Esophagus muscularis mucosa (tissue), 4 donors: Measurements from ENCODE around the gene CORIN. TPM values are rescaled to one million over a fixed set of nuclear protein-coding genes. Genes with fewer than 3 reads are reported as not detected.
A peak's percentile ranks its signal among the peaks of the same experiment; 100 is the strongest.

Experiments
- DNase-seq: peaks from one replicate; pipeline ENCODE4 v3.0.0-alpha.2; 2017; ENCODE audit errors: extremely low spot score
- H3K27ac ChIP-seq, 4 donors: fragments of 200-600 bp; sonication (generic); replicated peaks in 1 of 4; 1 replicate in 3 of 4; 2 replicates in 1 of 4; pipeline ENCODE4 v1.5.1; 2016 to 2019; ENCODE audit warnings: mild to moderate bottlenecking in 1 of 4
- H3K27me3 ChIP-seq, 4 donors: fragments of 200-600 bp; sonication (generic); one replicate each; pipeline versions ENCODE4 v1.5.1 to v1.6.0; 2016 to 2019
- H3K36me3 ChIP-seq, 4 donors: fragments of 200-600 bp; sonication (generic); one replicate each; pipeline ENCODE4 v1.5.1; 2016 to 2019
- H3K4me1 ChIP-seq, 4 donors: fragments of 200-600 bp; sonication (generic); one replicate each; pipeline ENCODE4 v1.5.1; 2016 to 2019
- H3K4me3 ChIP-seq, 4 donors: fragments of 200-600 bp; sonication (generic); 1 replicate in 2 of 4; 2 replicates in 2 of 4; pipeline ENCODE4 v1.5.1; 2016 to 2019; ENCODE audit warnings: mild to moderate bottlenecking in 4 of 4, moderate library complexity in 1 of 4
- H3K9me3 ChIP-seq, 4 donors: fragments of 200-600 bp; sonication (generic); 1 replicate in 3 of 4; 2 replicates in 1 of 4; pipeline ENCODE4 v1.5.1; 2016 to 2019
- EP300 ChIP-seq: sonication (generic); formaldehyde crosslinking; IDR thresholded peaks from one replicate; pipeline ENCODE4 v1.6.1; 2017; ENCODE audit warnings: antibody characterized with exemption
- POLR2A ChIP-seq: fragments of 450-650 bp; IDR thresholded peaks from one replicate; pipeline ENCODE4 v1.6.1; 2017; ENCODE audit warnings: antibody characterized with exemption, moderate library complexity, mild to moderate bottlenecking, low read depth
- POLR2AphosphoS5 ChIP-seq, 2 donors: sonication (generic); formaldehyde crosslinking; IDR thresholded peaks; one replicate each; pipeline ENCODE4 v1.6.1; 2017; ENCODE audit warnings: antibody characterized with exemption in 2 of 2
- WGBS: methylation state at CpG from one replicate; pipeline ENCODE4 v1.1.5; 2018; 5-methylcytosine and 5-hydroxymethylcytosine counted together
- intact Hi-C: fragments of 100-400 bp; cut with DNase I; formaldehyde crosslinking; loops from one replicate; pipeline ENCODE4 v1.15.1; 2023
- total RNA-seq, 4 donors: library from RNA; depleted of rRNA; stranded (reverse); fragments of >200 nt; gene quantifications; one replicate each; pipeline versions ENCODE4 v1.1.0 to v1.2.1, GENCODE V29; 2016
- TF ChIP-seq, protein P1 (sequence below), 3 experiments: fragments of 200-600 bp in 2 of 3; fragments of 450-650 bp in 1 of 3; sonication (generic) in 2 of 3; IDR thresholded peaks; one replicate each; pipeline ENCODE4 v1.5.1; 2017 to 2019; ENCODE audit warnings: antibody characterized with exemption in 3 of 3, mild to moderate bottlenecking in 2 of 3, moderate library complexity in 1 of 3

The CORIN gene
- total RNA-seq, 4 donors from 2014 or later = 1.2 to 4.8 (median 2.8) TPM

DNA sequence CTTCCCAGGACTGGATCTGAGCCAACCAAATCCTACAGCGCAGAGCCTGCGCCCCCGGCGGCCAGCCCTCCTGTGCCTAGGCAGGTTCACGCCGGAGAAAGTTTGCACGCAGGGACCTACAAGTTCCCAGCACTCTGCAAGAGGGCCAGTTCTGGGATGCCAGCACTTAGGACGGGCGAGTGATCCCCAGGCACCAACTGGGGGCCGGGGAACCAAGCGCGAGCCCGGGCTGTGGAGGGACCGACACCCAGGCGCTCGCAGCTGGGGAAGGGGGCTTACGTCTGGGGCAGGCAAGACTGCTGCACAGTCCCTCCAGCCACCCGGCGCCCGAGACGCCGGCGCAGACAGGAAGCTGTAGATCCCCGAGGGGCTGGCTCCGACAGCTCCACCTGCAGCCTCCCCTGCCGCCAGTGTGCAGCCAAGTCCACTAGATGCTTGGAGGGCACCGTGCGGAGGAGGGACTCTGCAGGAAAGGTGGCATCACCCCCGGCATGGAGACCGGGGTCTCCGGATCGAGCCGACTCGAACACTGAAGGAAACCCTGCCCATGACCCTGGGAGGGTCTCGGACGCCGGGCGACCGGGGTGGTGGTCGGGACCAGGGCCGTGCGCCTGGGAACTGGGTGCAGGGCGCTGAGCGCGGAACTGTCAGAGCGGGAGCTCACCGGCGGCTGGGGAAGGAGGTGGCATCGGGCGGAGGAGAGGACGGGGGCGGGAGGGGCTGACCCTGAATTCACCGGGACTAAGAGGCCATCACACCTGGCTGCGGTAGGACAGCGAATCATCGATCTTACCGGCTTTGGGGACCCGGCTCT, 566 bp downstream of the CORIN start:
- Histone ChIP-seq H3K36me3 (no peaks in the 10 kb centered on the region), H3K4me3 (peak overlapping the region; percentile 53 to 64 (median 58)), H3K4me1 (peaks cover 13 to 30% (median 29%) of the 10 kb centered on the region in 4 donors), H3K27ac (peak overlapping the region in 1 of 4 donors; percentile 8), H3K27me3 (no peaks in the 10 kb centered on the region), H3K9me3 (no peaks in the 10 kb centered on the region)
- intact Hi-C loops = loop anchor here (5.0 kb wide), 1 partner anchor 135 kb away; no protein-coding TSS in a partner anchor
- no peak for DNase-seq
- 2% methylated on average over 21 of the region's 58 CpGs for WGBS
- TF ChIP-seq, protein P1, sequence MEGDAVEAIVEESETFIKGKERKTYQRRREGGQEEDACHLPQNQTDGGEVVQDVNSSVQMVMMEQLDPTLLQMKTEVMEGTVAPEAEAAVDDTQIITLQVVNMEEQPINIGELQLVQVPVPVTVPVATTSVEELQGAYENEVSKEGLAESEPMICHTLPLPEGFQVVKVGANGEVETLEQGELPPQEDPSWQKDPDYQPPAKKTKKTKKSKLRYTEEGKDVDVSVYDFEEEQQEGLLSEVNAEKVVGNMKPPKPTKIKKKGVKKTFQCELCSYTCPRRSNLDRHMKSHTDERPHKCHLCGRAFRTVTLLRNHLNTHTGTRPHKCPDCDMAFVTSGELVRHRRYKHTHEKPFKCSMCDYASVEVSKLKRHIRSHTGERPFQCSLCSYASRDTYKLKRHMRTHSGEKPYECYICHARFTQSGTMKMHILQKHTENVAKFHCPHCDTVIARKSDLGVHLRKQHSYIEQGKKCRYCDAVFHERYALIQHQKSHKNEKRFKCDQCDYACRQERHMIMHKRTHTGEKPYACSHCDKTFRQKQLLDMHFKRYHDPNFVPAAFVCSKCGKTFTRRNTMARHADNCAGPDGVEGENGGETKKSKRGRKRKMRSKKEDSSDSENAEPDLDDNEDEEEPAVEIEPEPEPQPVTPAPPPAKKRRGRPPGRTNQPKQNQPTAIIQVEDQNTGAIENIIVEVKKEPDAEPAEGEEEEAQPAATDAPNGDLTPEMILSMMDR (IDR thresholded peaks at IDR 0.05) = no peak
- no peak for TF ChIP-seq EP300
- no peak for TF ChIP-seq POLR2AphosphoS5 (IDR thresholded peaks at IDR 0.05)
- TF ChIP-seq POLR2A = no peak

DNA sequence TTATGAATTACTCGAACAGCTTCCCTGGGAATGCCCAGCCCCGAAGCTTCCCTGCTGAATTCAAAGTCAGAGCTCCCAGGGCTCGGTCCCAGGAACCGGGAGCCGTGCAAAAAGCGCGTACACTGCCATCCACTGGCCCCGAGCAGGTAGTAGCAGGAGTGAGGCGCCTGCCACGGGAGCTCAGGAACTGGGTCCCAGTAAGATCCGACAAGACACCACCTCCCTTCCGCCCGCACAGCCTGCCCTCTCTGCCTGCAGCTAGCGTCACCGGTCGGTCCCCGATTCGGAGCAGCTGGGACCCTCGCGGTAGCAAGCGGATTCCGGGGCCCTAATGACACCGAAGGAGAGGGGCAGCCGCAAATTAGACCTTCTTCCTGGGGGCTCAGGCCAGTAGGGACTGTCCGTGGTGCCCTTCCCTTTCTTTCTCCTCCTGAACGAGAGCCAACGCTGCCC, 1.2 kb downstream of the CORIN start:
- peak; percentile 93 for DNase-seq
- Histone ChIP-seq H3K27ac (peak overlapping the region in 1 of 4 donors; percentile 8), H3K4me3 (peak overlapping the region; percentile 53 to 64 (median 58)), H3K36me3 (no peaks in the 10 kb centered on the region), H3K4me1 (peaks cover 13 to 30% (median 28%) of the 10 kb centered on the region in 4 donors), H3K27me3 (no peaks in the 10 kb centered on the region), H3K9me3 (no peaks in the 10 kb centered on the region)
- WGBS = 0% methylated on average over 9 of the region's 27 CpGs
- intact Hi-C loops = loop anchor here (5.0 kb wide), 1 partner anchor 134 kb away; no protein-coding TSS in a partner anchor
- TF ChIP-seq EP300 (no peak), POLR2AphosphoS5 (IDR thresholded peaks at IDR 0.05) (peak in 1 of 2 donors; percentile 38)
- TF ChIP-seq, protein P1 (IDR thresholded peaks at IDR 0.05) = peak; percentile 53 to 77 (median 59)

DNA sequence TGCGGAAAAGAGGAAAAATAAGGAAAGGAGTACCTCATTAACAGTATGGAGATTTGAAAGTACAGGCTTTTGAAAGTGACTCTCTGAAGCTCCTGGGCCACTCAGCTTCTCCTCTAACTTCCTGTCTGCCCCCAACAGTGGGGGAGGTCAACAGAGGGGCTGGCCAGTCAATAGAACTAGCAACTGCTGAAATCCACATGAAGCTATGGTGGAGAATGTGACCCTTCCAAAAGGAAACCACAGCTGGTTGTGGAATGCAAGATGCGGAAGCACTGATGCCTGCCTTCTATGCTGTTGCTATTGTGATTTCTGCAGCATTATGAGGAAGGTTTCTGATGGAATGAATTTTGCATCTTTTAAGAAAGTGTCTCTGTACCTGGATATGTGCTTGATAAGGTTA, 2.4 kb downstream of the CORIN start:
- H3K27me3 ChIP-seq = no peaks in the 10 kb centered on the region
- no peak overlapping the region for H3K27ac ChIP-seq
- no peak for DNase-seq
- peaks cover 13 to 30% (median 28%) of the 10 kb centered on the region in 4 donors for H3K4me1 ChIP-seq
- no peaks in the 10 kb centered on the region for H3K36me3 ChIP-seq
- intact Hi-C loops = loop anchor here (5.0 kb wide), 1 partner anchor 133 kb away; no protein-coding TSS in a partner anchor
- 69% methylated on average over 2 of the region's 2 CpGs for WGBS
- TF ChIP-seq, protein P1 (IDR thresholded peaks at IDR 0.05) = no peak
- no peak for TF ChIP-seq POLR2AphosphoS5 (IDR thresholded peaks at IDR 0.05)
- TF ChIP-seq POLR2A = no peak
- no peaks in the 10 kb centered on the region for H3K9me3 ChIP-seq
- H3K4me3 ChIP-seq = no peak overlapping the region

DNA sequence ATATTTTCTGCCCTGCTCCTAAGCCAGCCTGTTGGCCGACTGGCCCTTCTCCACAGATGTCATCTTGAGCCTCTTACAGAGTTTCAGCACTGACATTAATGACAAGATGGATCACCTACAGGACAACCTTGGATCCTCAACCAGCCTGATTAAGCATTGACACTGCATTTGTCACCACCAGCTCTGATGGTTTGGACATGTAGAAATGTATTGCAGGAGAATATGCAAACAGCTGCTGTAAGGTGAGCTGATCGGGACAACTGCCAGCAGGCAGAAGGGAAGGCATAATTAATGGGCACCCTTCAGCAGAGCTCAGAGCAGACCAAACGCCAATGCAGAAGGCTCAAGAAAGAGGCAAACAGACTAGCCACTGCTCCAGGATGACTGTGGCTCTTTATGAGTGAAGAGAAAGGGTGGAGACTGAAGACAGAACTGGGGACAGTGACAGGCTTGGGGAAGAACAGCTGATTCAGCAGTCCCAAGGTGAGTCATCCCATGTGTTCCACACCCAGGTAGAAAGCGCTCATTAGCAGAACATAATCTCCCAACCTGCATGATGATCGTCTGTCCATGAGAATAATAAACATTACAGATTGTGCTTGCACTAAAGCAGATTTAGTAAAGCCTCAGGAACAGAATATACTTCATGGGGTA, 6.7 kb downstream of the CORIN start:
- TF ChIP-seq POLR2A (no peak), POLR2AphosphoS5 (IDR thresholded peaks at IDR 0.05) (no peak), EP300 (no peak)
- TF ChIP-seq, protein P1 (IDR thresholded peaks at IDR 0.05) = no peak
- Histone ChIP-seq H3K9me3 (no peaks in the 10 kb centered on the region), H3K4me1 (peaks cover 8 to 12% (median 10%) of the 10 kb centered on the region in 4 donors), H3K4me3 (no peak overlapping the region), H3K36me3 (no peaks in the 10 kb centered on the region), H3K27me3 (no peaks in the 10 kb centered on the region), H3K27ac (no peak overlapping the region)
- WGBS = 53% methylated on average over 5 of the region's 5 CpGs
- no peak for DNase-seq
- intact Hi-C loops = no loop called here
